ENCODE measurements around the gene BNIP2.
"Not testable (repeated sequence)": the region's sequence is repeated elsewhere in the genome, so short reads cannot be mapped to it uniquely, and the experiment has no call there.

Gene BNIP2

GRCh38 chr15:59687836-59688235 is 1.3 kb downstream of the BNIP2 start:
- DNase-seq, result no peak

GRCh38 chr15:59686389-59686788 is 2.7 kb downstream of the BNIP2 start:
- DNase-seq, result no peak

- DNase-seq, result no peak
These were observed 3.3 kb downstream of the BNIP2 start for GRCh38 chr15:59685737-59686297.

- no peak for DNase-seq
These were observed 8.2 kb downstream of the BNIP2 start for GRCh38 chr15:59680870-59681269.

GRCh38 chr15:59680346-59680745 is 8.8 kb downstream of the BNIP2 start:
- DNase-seq, result no peak

GRCh38 chr15:59678620-59679019 is 10.5 kb downstream of the BNIP2 start:
- no peak for DNase-seq

- no peak for DNase-seq
These were observed 10.9 kb downstream of the BNIP2 start for GRCh38 chr15:59678172-59678571.

GRCh38 chr15:59676565-59676964 is 12.6 kb downstream of the BNIP2 start:
- no peak for DNase-seq

- no peak for DNase-seq
These were observed 14.7 kb downstream of the BNIP2 start for GRCh38 chr15:59674361-59674877.

- DNase-seq, result no peak
These were observed 20.6 kb downstream of the BNIP2 start for GRCh38 chr15:59668556-59668955.

- DNase-seq, result peak; percentile 48
These were observed 26.9 kb downstream of the BNIP2 start for GRCh38 chr15:59662260-59662659.

GRCh38 chr15:59659366-59659765 is 29.8 kb downstream of the BNIP2 start:
- DNase-seq, result no peak

GRCh38 chr15:59657635-59658125 is 31.4 kb downstream of the BNIP2 start:
- DNase-seq, result no peak

- peak; percentile 97 for DNase-seq
These were observed 32.1 kb downstream of the BNIP2 start, which contains the start of gene GTF2A2 for GRCh38 chr15:59656897-59657634. Gene GTF2A2 (minus strand): TSS chr15:59657515. CDS start chr15:59652277, 5,238 bp downstream.

GRCh38 chr15:59654046-59654445 is 35.1 kb downstream of the BNIP2 start:
- DNase-seq, result no peak

- no peak for DNase-seq
These were observed 39.5 kb downstream of the BNIP2 start for GRCh38 chr15:59649603-59650002.

GRCh38 chr15:59647085-59647484 is 42.0 kb downstream of the BNIP2 start:
- DNase-seq, result no peak

- DNase-seq, result no peak
These were observed 42.8 kb downstream of the BNIP2 start for GRCh38 chr15:59646277-59646676.

- not testable (repeated sequence) for DNase-seq
These were observed 43.3 kb downstream of the BNIP2 start for GRCh38 chr15:59645812-59646211.

- no peak for DNase-seq
These were observed 44.4 kb downstream of the BNIP2 start for GRCh38 chr15:59644756-59645155.

- DNase-seq, result no peak
These were observed 46.8 kb downstream of the BNIP2 start for GRCh38 chr15:59642351-59642750.

GRCh38 chr15:59637507-59637906 is 51.6 kb downstream of the BNIP2 start:
- DNase-seq, result not testable (repeated sequence)

GRCh38 chr15:59636184-59636583 is 52.9 kb downstream of the BNIP2 start:
- no peak for DNase-seq

- no peak for DNase-seq
These were observed 56.4 kb downstream of the BNIP2 start for GRCh38 chr15:59632714-59633113.

Measured in left hindlimb (tissue), 1 donor.